H9 (cell line): Measurements from ENCODE around the gene KLHL3. TPM values are rescaled to one million over a fixed set of nuclear protein-coding genes. Genes with fewer than 3 reads are reported as not detected.

Source experiments
- DNase-seq: peaks from one replicate; pipeline ENCODE4 v3.0.0-alpha.2; 2017
- H2AFZ ChIP-seq: one replicate; pipeline ENCODE4 v1.6.1; 2013; ENCODE audit warnings: mild to moderate bottlenecking, low read length, control low read depth, moderate library complexity
- H2AK5ac ChIP-seq: 2 replicates; pipeline ENCODE4 v1.6.1; 2013; ENCODE audit warnings: low read length, control low read depth, mixed read lengths; ENCODE audit not compliant: insufficient read length
- H2BK120ac ChIP-seq: one replicate; pipeline ENCODE4 v1.6.1; 2013; ENCODE audit warnings: low read depth, mild to moderate bottlenecking, low read length, control low read depth, inconsistent platforms; ENCODE audit not compliant: poor library complexity, severe bottlenecking
- H2BK12ac ChIP-seq: 2 replicates; pipeline ENCODE4 v1.6.1; 2013; ENCODE audit warnings: low read length, control low read depth, mixed read lengths, low read depth; ENCODE audit not compliant: insufficient read length
- H2BK15ac ChIP-seq: 2 replicates; pipeline ENCODE4 v1.6.1; 2013; ENCODE audit warnings: low read depth, low read length, control low read depth
- H2BK20ac ChIP-seq: one replicate; pipeline ENCODE4 v1.6.1; 2013; ENCODE audit warnings: low read depth, mild to moderate bottlenecking, low read length, control low read depth, inconsistent platforms; ENCODE audit not compliant: poor library complexity, severe bottlenecking
- H2BK5ac ChIP-seq: 2 replicates; pipeline ENCODE4 v1.6.1; 2013; ENCODE audit warnings: low read length, control low read depth, mixed read lengths; ENCODE audit not compliant: insufficient read length
- H3K14ac ChIP-seq: 2 replicates; pipeline ENCODE4 v1.6.1; 2013; ENCODE audit warnings: low read length, control low read depth; ENCODE audit not compliant: insufficient read depth
- H3K18ac ChIP-seq: 2 replicates; pipeline ENCODE4 v1.6.1; 2013; ENCODE audit warnings: low read depth, mild to moderate bottlenecking, mixed read lengths, low read length, control low read depth; ENCODE audit not compliant: insufficient read length
- H3K23ac ChIP-seq: 2 replicates; pipeline ENCODE4 v1.6.1; 2013; ENCODE audit warnings: low read length, control low read depth, mixed read lengths, low read depth; ENCODE audit not compliant: insufficient read length
- H3K23me2 ChIP-seq: 2 replicates; pipeline ENCODE4 v1.6.1; 2013; ENCODE audit warnings: low read depth, mild to moderate bottlenecking, mixed read lengths, low read length, control low read depth; ENCODE audit not compliant: insufficient read length, poor library complexity, severe bottlenecking
- H3K27ac ChIP-seq: 2 replicates; pipeline ENCODE4 v1.5.1; 2013; ENCODE audit warnings: low read length, control low read depth, mixed read lengths, low read depth; ENCODE audit not compliant: insufficient read length
- H3K27me3 ChIP-seq: 2 replicates; pipeline ENCODE4 v1.6.1; 2013; ENCODE audit warnings: low read length, control low read depth, inconsistent platforms; ENCODE audit not compliant: insufficient read depth
- H3K4ac ChIP-seq: 2 replicates; pipeline ENCODE4 v1.6.1; 2013; ENCODE audit warnings: low read depth, mild to moderate bottlenecking, control low read depth, inconsistent platforms, low read length, moderate library complexity
- H3K4me1 ChIP-seq: 2 replicates; pipeline ENCODE4 v1.6.1; 2013; ENCODE audit warnings: low read length, control low read depth, inconsistent platforms; ENCODE audit not compliant: insufficient read depth
- H3K4me2 ChIP-seq: 2 replicates; pipeline ENCODE4 v1.6.1; 2013; ENCODE audit warnings: low read length, control low read depth, mixed read lengths; ENCODE audit not compliant: insufficient read length, insufficient read depth
- H3K56ac ChIP-seq: 2 replicates; pipeline ENCODE4 v1.6.1; 2013; ENCODE audit warnings: low read depth, mild to moderate bottlenecking, mixed read lengths, low read length, control low read depth; ENCODE audit not compliant: insufficient read length
- H3K79me1 ChIP-seq: 2 replicates; pipeline ENCODE4 v1.6.1; 2013; ENCODE audit warnings: low read depth, mild to moderate bottlenecking, moderate library complexity, low read length, control low read depth, inconsistent platforms; ENCODE audit not compliant: insufficient read depth, poor library complexity, severe bottlenecking
- H3K79me2 ChIP-seq: 2 replicates; pipeline ENCODE4 v1.6.1; 2013; ENCODE audit warnings: low read length, control low read depth, inconsistent platforms; ENCODE audit not compliant: insufficient read depth
- H3K9ac ChIP-seq: 2 replicates; pipeline ENCODE4 v1.6.1; 2013; ENCODE audit warnings: low read length, control low read depth, mixed read lengths; ENCODE audit not compliant: insufficient read length; ENCODE audit errors: extremely low read depth
- H3K9me3 ChIP-seq: one replicate; pipeline ENCODE4 v1.6.1; 2013; ENCODE audit warnings: low read depth, low read length, inconsistent platforms; ENCODE audit not compliant: control insufficient read depth
- H3T11ph ChIP-seq: one replicate; pipeline ENCODE4 v1.6.1; 2013; ENCODE audit warnings: mild to moderate bottlenecking, low read length, control low read depth, inconsistent platforms
- H4K20me1 ChIP-seq: one replicate; pipeline ENCODE4 v1.6.1; 2013; ENCODE audit not compliant: control insufficient read depth, insufficient read length, insufficient read depth
- H4K5ac ChIP-seq: 2 replicates; pipeline ENCODE4 v1.6.1; 2013; ENCODE audit warnings: low read depth, mild to moderate bottlenecking, mixed read lengths, low read length, control low read depth; ENCODE audit not compliant: insufficient read length
- H4K8ac ChIP-seq: replicated peaks from 2 replicates; pipeline ENCODE4 v1.6.1; 2013; ENCODE audit warnings: low read length, control low read depth, mixed read lengths, low read depth; ENCODE audit not compliant: insufficient read length
- H4K91ac ChIP-seq: 2 replicates; pipeline ENCODE4 v1.6.1; 2013; ENCODE audit warnings: low read depth, mild to moderate bottlenecking, moderate library complexity, mixed read lengths, low read length, control low read depth; ENCODE audit not compliant: insufficient read length
- H3K27ac Mint-ChIP-seq, 3 experiments: 2 replicates in 2 of 3; 3 replicates in 1 of 3; pipeline ENCODE4 v1.8.0; 2020 to 2021; ENCODE audit warnings: mixed read lengths in 3 of 3, mild to moderate bottlenecking in 1 of 3, moderate library complexity in 1 of 3
- H3K27me3 Mint-ChIP-seq: 2 replicates; pipeline ENCODE4 v1.8.0; 2021; ENCODE audit warnings: low read depth, mild to moderate bottlenecking, moderate library complexity, mixed read lengths
- H3K36me3 Mint-ChIP-seq, 3 experiments: 2 replicates in 2 of 3; 3 replicates in 1 of 3; pipeline ENCODE4 v1.8.0; 2020 to 2021; ENCODE audit warnings: low read depth in 3 of 3, mixed read lengths in 3 of 3; ENCODE audit not compliant: insufficient read depth in 1 of 3
- H3K4me1 Mint-ChIP-seq, 2 experiments: 2 replicates each; pipeline ENCODE4 v1.8.0; 2020; ENCODE audit warnings: mixed read lengths in 2 of 2
- H3K4me3 Mint-ChIP-seq, 2 experiments: 2 replicates in 1 of 2; 3 replicates in 1 of 2; pipeline ENCODE4 v1.8.0; 2020 to 2021; ENCODE audit warnings: mild to moderate bottlenecking in 2 of 2, mixed read lengths in 2 of 2, moderate library complexity in 1 of 2
- H3K9me3 Mint-ChIP-seq, 2 experiments: 2 replicates in 1 of 2; 3 replicates in 1 of 2; pipeline ENCODE4 v1.8.0; 2020; ENCODE audit warnings: mild to moderate bottlenecking in 2 of 2, mixed read lengths in 2 of 2, moderate library complexity in 1 of 2
- CTCF ChIP-seq: fragments of 200-600 bp; sonication (generic); conservative IDR thresholded peaks from 3 replicates; pipeline ENCODE4 v1.8.0; 2021; ENCODE audit warnings: antibody characterized with exemption, mild to moderate bottlenecking
- WGBS: extraction: QIAGEN DNeasy Blood & Tissue Kit; methylation state at CpG from one replicate; pipeline ENCODE4 v1.1.7; 2013; ENCODE audit warnings: missing lambda C conversion rate, low lambda C conversion rate, mixed read lengths; ENCODE audit not compliant: insufficient read length; ENCODE audit errors: extremely low coverage; 5-methylcytosine and 5-hydroxymethylcytosine counted together
- total RNA-seq: library from RNA; stranded (reverse); gene quantifications from 2 replicates; pipeline ENCODE4 v1.2.1, GENCODE V29; 2021

The KLHL3 gene
- total RNA-seq, 1 experiment from 2014 or later = 12.8 TPM

GRCh38 chr5:137738947-137739346 is 3.1 kb upstream of the KLHL3 start:
- Histone ChIP-seq H2AFZ (no peak overlapping the region), H2AK5ac (no peak overlapping the region), H3K56ac (no peak overlapping the region), H2BK15ac (no peak overlapping the region), H3K4me2 (no peak overlapping the region), H4K20me1 (no peaks in the 10 kb centered on the region), H4K8ac (no peak overlapping the region), H3K27ac (no peak overlapping the region), H3K4ac (no peak overlapping the region), H2BK120ac (no peak overlapping the region), H3K9ac (no peak overlapping the region), H4K91ac (no peak overlapping the region), H3K79me2 (peaks cover 5% of the 10 kb centered on the region), H3K4me1 (peaks cover 5% of the 10 kb centered on the region; the same call in 1 of the 2 replicates), H2BK12ac (no peak overlapping the region), H3K18ac (no peak overlapping the region), H3K79me1 (peaks cover under 1% of the 10 kb centered on the region), H3K23ac (no peak overlapping the region), H3K14ac (no peak overlapping the region), H4K5ac (no peak overlapping the region), H3T11ph (no peak overlapping the region), H3K9me3 (no peaks in the 10 kb centered on the region), H2BK20ac (no peak overlapping the region), H3K27me3 (no peaks in the 10 kb centered on the region), H2BK5ac (no peak overlapping the region), H3K23me2 (peaks cover 8% of the 10 kb centered on the region)
- no CpG with 5 or more reads among the region's 3 CpGs for WGBS
- no peaks in the 10 kb centered on the region for H3K27me3 Mint-ChIP-seq
- no peak for DNase-seq
- no peak overlapping the region for H3K4me3 Mint-ChIP-seq
- no peak for TF ChIP-seq CTCF
- peaks cover 0 to 5% (median 0%) of the 10 kb centered on the region in 3 experiments; a peak in 1 of 7 replicates for H3K36me3 Mint-ChIP-seq
- H3K9me3 Mint-ChIP-seq = no peaks in the 10 kb centered on the region; a peak in 1 of 5 replicates
- peaks cover 5 to 9% of the 10 kb centered on the region in 2 experiments for H3K4me1 Mint-ChIP-seq
- no peak overlapping the region for H3K27ac Mint-ChIP-seq
